HEK293 (cell line): ENCODE measurements around the gene CCDC149.

Experiments
- CTCF ChIA-PET: fragments of 350-600 bp; formaldehyde crosslinking; extraction: SDS; loops from one replicate; lab custom pipeline; 2021; ENCODE audit warnings: antibody characterized with exemption; lab: Yijun Ruan, JAX
- POLR2A ChIA-PET: fragments of 300-600 bp; formaldehyde crosslinking; extraction: SDS; loops from one replicate; lab custom pipeline; 2020; ENCODE audit warnings: antibody characterized with exemption, inconsistent platforms; lab: Yijun Ruan, JAX
- H3K27ac ChIP-seq: fragments of 200-500 bp; sonication (Bioruptor generic); 2 replicates; pipeline ENCODE4 v1.5.1; 2014; ENCODE audit warnings: low read depth, low read length, control low read depth, inconsistent platforms; ENCODE audit errors: extremely low read depth
- H3K36me3 ChIP-seq, 2 experiments: fragments of 200-500 bp in 1 of 2; sonication (Bioruptor generic) in 1 of 2; 1 replicate in 1 of 2; 2 replicates in 1 of 2; pipeline ENCODE4 v1.5.1; 2014 to 2017; ENCODE audit warnings: inconsistent platforms in 2 of 2, low read length in 2 of 2; ENCODE audit not compliant: control insufficient read depth in 2 of 2, insufficient read depth in 1 of 2
- H3K4me1 ChIP-seq: fragments of 200-500 bp; sonication (Bioruptor generic); 2 replicates; pipeline ENCODE4 v1.5.1; 2014; ENCODE audit warnings: mild to moderate bottlenecking, low read length, inconsistent platforms; ENCODE audit not compliant: control insufficient read depth, insufficient read depth
- H3K4me3 ChIP-seq: 2 replicates; pipeline ENCODE4 v1.5.1; 2011; ENCODE audit warnings: low read depth, mild to moderate bottlenecking, control low read depth, low read length, moderate library complexity
- H3K9me3 ChIP-seq: fragments of 200-500 bp; sonication (Bioruptor generic); 2 replicates; pipeline ENCODE4 v1.5.1; 2014; ENCODE audit warnings: low read depth, low read length, inconsistent platforms; ENCODE audit not compliant: control insufficient read depth, insufficient read depth
- GLI4 ChIP-seq: fragments of 450-650 bp; formaldehyde crosslinking; IDR thresholded peaks from 2 replicates; pipeline ENCODE4 v1.5.1; 2016; ENCODE audit warnings: missing biosample characterization, missing genetic modification characterization
- GLIS2 ChIP-seq: fragments of 450-650 bp; formaldehyde crosslinking; IDR thresholded peaks from 2 replicates; pipeline ENCODE4 v1.5.1; 2016; ENCODE audit warnings: missing biosample characterization, missing genetic modification characterization
- MEIS1 ChIP-seq: sonication (generic); formaldehyde crosslinking; IDR thresholded peaks from 2 replicates; pipeline ENCODE4 v1.8.1; 2022; ENCODE audit warnings: missing genetic modification reagents, mild to moderate bottlenecking, borderline replicate concordance
- ZFHX2 ChIP-seq: fragments of 450-650 bp; formaldehyde crosslinking; conservative IDR thresholded peaks from 2 replicates; pipeline ENCODE4 v1.5.1; 2016; ENCODE audit warnings: missing biosample characterization, missing genetic modification characterization
- ZFP41 ChIP-seq: fragments of 450-650 bp; formaldehyde crosslinking; IDR thresholded peaks from 2 replicates; pipeline ENCODE4 v1.5.1; 2016; ENCODE audit warnings: missing biosample characterization, missing genetic modification characterization, borderline replicate concordance
- ZNF138 ChIP-seq: fragments of 450-650 bp; formaldehyde crosslinking; IDR thresholded peaks from 2 replicates; pipeline ENCODE4 v1.5.1; 2016; ENCODE audit warnings: missing biosample characterization, missing genetic modification characterization, borderline replicate concordance
- ZNF157 ChIP-seq: fragments of 450-650 bp; formaldehyde crosslinking; IDR thresholded peaks from 2 replicates; pipeline ENCODE4 v1.5.1; 2016; ENCODE audit warnings: missing biosample characterization, missing genetic modification characterization
- ZNF266 ChIP-seq: fragments of 450-650 bp; formaldehyde crosslinking; IDR thresholded peaks from 2 replicates; pipeline ENCODE4 v1.5.1; 2016; ENCODE audit warnings: missing biosample characterization, missing genetic modification characterization, low read depth
- ZNF514 ChIP-seq: fragments of 450-650 bp; formaldehyde crosslinking; IDR thresholded peaks from 2 replicates; pipeline ENCODE4 v1.5.1; 2016; ENCODE audit warnings: missing biosample characterization, missing genetic modification characterization
- ZNF555 ChIP-seq: fragments of 450-650 bp; formaldehyde crosslinking; conservative IDR thresholded peaks from 2 replicates; pipeline ENCODE4 v1.5.1; 2017; ENCODE audit warnings: missing biosample characterization, mild to moderate bottlenecking, missing genetic modification characterization, inconsistent platforms
- ZNF623 ChIP-seq: fragments of 450-650 bp; formaldehyde crosslinking; IDR thresholded peaks from 2 replicates; pipeline ENCODE4 v1.5.1; 2016; ENCODE audit warnings: missing biosample characterization, missing genetic modification characterization
- ZNF629 ChIP-seq: fragments of 450-650 bp; formaldehyde crosslinking; IDR thresholded peaks from 2 replicates; pipeline ENCODE4 v1.5.1; 2017; ENCODE audit warnings: missing biosample characterization, missing genetic modification characterization
- ZNF704 ChIP-seq: fragments of 450-650 bp; formaldehyde crosslinking; IDR thresholded peaks from 2 replicates; pipeline ENCODE4 v1.5.1; 2016; ENCODE audit warnings: missing biosample characterization, missing genetic modification characterization
- ZNF785 ChIP-seq: fragments of 450-650 bp; formaldehyde crosslinking; IDR thresholded peaks from 2 replicates; pipeline ENCODE4 v1.5.1; 2016; ENCODE audit warnings: missing biosample characterization, missing genetic modification characterization
- ZNF791 ChIP-seq: fragments of 450-650 bp; formaldehyde crosslinking; IDR thresholded peaks from 2 replicates; pipeline ENCODE4 v1.5.1; 2016; ENCODE audit warnings: missing biosample characterization, missing genetic modification characterization
- ZSCAN4 ChIP-seq: fragments of 450-650 bp; formaldehyde crosslinking; IDR thresholded peaks from 2 replicates; pipeline ENCODE4 v1.5.1; 2017; ENCODE audit warnings: missing biosample characterization, missing genetic modification characterization
- TF ChIP-seq, protein P1 (sequence below): fragments of 450-650 bp; formaldehyde crosslinking; IDR thresholded peaks from 2 replicates; pipeline ENCODE4 v1.5.1; 2016; ENCODE audit warnings: missing biosample characterization, missing genetic modification characterization
- TF ChIP-seq, protein P2 (sequence below): fragments of 450-650 bp; formaldehyde crosslinking; IDR thresholded peaks from 2 replicates; pipeline ENCODE4 v1.5.1; 2016; ENCODE audit warnings: missing biosample characterization, missing genetic modification characterization, borderline replicate concordance

The CCDC149 gene

GRCh38 chr4:24836661-24837242 is 76.1 kb downstream of the CCDC149 start:
- no peaks in the 10 kb centered on the region for H3K4me1 ChIP-seq
- TF ChIP-seq GLIS2 (tag by site-specific recombination) = no peak
- peak; percentile 27; the same call in 1 of the 2 replicates for TF ChIP-seq ZFHX2
- no peak for TF ChIP-seq ZNF514
- TF ChIP-seq, all 188 proteins: peak for 1
- CTCF ChIA-PET = no interaction called here
- Histone ChIP-seq H3K4me3 (no peak overlapping the region), H3K27ac (no peak overlapping the region), H3K9me3 (no peaks in the 10 kb centered on the region), H3K36me3 (no peaks in the 10 kb centered on the region)
- POLR2A ChIA-PET = no interaction called here

DNA sequence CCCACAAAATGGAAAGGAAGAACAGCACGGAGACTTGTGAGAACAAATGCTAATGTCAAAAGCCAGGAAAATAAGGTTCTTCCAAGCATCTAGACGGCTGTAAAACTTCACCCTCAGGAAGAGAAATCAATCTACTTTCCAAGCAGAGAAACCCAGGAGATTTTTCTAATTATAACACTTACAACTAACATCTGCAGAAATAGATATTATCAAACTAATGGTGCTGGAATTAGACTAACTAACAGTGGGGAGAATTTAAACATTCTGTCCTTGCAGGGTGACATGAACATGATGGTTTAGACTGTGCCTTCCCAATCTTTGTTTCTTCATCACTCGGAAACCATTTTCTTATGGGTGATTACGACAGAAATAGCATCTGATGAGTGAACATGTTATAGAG is 77.1 kb downstream of the CCDC149 start:
- ChIA-PET CTCF (interaction anchor here (0.7 to 0.9 kb wide), 2 partner anchors 145 to 436 kb away, joined by 3 read pairs; no protein-coding TSS in a partner anchor), POLR2A (no interaction called here)
- H3K4me3 ChIP-seq = no peak overlapping the region
- H3K9me3 ChIP-seq = no peaks in the 10 kb centered on the region
- no peaks in the 10 kb centered on the region for H3K4me1 ChIP-seq
- no peak overlapping the region for H3K27ac ChIP-seq
- H3K36me3 ChIP-seq = no peaks in the 10 kb centered on the region
- TF ChIP-seq ZNF623 (no peak), ZNF138 (tag by site-specific recombination) (no peak), GLI4 (tag by site-specific recombination) (no peak), ZNF785 (tag by site-specific recombination) (no peak), MEIS1 (no peak), ZNF266 (no peak), ZNF555 (tag by site-specific recombination) (no peak), ZNF791 (no peak), ZSCAN4 (no peak), ZNF629 (tag by site-specific recombination) (no peak), ZNF157 (no peak), ZNF704 (no peak), ZFP41 (tag by site-specific recombination) (no peak)
- TF ChIP-seq, protein P1, sequence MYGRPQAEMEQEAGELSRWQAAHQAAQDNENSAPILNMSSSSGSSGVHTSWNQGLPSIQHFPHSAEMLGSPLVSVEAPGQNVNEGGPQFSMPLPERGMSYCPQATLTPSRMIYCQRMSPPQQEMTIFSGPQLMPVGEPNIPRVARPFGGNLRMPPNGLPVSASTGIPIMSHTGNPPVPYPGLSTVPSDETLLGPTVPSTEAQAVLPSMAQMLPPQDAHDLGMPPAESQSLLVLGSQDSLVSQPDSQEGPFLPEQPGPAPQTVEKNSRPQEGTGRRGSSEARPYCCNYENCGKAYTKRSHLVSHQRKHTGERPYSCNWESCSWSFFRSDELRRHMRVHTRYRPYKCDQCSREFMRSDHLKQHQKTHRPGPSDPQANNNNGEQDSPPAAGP (tag by site-specific recombination) = no peak
- TF ChIP-seq, protein P2, sequence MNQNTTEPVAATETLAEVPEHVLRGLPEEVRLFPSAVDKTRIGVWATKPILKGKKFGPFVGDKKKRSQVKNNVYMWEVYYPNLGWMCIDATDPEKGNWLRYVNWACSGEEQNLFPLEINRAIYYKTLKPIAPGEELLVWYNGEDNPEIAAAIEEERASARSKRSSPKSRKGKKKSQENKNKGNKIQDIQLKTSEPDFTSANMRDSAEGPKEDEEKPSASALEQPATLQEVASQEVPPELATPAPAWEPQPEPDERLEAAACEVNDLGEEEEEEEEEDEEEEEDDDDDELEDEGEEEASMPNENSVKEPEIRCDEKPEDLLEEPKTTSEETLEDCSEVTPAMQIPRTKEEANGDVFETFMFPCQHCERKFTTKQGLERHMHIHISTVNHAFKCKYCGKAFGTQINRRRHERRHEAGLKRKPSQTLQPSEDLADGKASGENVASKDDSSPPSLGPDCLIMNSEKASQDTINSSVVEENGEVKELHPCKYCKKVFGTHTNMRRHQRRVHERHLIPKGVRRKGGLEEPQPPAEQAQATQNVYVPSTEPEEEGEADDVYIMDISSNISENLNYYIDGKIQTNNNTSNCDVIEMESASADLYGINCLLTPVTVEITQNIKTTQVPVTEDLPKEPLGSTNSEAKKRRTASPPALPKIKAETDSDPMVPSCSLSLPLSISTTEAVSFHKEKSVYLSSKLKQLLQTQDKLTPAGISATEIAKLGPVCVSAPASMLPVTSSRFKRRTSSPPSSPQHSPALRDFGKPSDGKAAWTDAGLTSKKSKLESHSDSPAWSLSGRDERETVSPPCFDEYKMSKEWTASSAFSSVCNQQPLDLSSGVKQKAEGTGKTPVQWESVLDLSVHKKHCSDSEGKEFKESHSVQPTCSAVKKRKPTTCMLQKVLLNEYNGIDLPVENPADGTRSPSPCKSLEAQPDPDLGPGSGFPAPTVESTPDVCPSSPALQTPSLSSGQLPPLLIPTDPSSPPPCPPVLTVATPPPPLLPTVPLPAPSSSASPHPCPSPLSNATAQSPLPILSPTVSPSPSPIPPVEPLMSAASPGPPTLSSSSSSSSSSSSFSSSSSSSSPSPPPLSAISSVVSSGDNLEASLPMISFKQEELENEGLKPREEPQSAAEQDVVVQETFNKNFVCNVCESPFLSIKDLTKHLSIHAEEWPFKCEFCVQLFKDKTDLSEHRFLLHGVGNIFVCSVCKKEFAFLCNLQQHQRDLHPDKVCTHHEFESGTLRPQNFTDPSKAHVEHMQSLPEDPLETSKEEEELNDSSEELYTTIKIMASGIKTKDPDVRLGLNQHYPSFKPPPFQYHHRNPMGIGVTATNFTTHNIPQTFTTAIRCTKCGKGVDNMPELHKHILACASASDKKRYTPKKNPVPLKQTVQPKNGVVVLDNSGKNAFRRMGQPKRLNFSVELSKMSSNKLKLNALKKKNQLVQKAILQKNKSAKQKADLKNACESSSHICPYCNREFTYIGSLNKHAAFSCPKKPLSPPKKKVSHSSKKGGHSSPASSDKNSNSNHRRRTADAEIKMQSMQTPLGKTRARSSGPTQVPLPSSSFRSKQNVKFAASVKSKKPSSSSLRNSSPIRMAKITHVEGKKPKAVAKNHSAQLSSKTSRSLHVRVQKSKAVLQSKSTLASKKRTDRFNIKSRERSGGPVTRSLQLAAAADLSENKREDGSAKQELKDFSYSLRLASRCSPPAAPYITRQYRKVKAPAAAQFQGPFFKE (tag by site-specific recombination) = no peak
